Astrocyte (in vitro differentiated cells and primary cell): ENCODE data around the gene CCDC92B. TPM values are rescaled to one million over a fixed set of nuclear protein-coding genes. Genes with fewer than 3 reads are reported as not detected.

Experiments
- DNase-seq: peaks from one replicate; pipeline ENCODE4 v3.0.0-alpha.2; 2010; ENCODE audit warnings: low read depth
- FAIRE-seq: peaks from 2 replicates; lab custom pipeline; 2011; peaks lifted over from hg19 to GRCh38; lab: Jason Lieb, UNC
- H2AFZ ChIP-seq: 2 replicates; pipeline ENCODE4 v1.6.0; 2012; ENCODE audit warnings: low read depth, low read length, inconsistent platforms
- H3K27ac ChIP-seq: 2 replicates; pipeline ENCODE4 v1.5.1; 2011; ENCODE audit warnings: low read depth, low read length, inconsistent platforms
- H3K27me3 ChIP-seq: 2 replicates; pipeline ENCODE4 v1.6.0; 2011; ENCODE audit warnings: low read length, inconsistent platforms; ENCODE audit not compliant: insufficient read depth
- H3K36me3 ChIP-seq: 2 replicates; pipeline ENCODE4 v1.5.1; 2011; ENCODE audit warnings: low read length, inconsistent platforms; ENCODE audit not compliant: insufficient read depth
- H3K4me1 ChIP-seq: 2 replicates; pipeline ENCODE4 v1.5.1; 2011; ENCODE audit warnings: low read length, inconsistent platforms; ENCODE audit not compliant: insufficient read depth
- H3K4me2 ChIP-seq: 2 replicates; pipeline ENCODE4 v1.6.0; 2012; ENCODE audit warnings: low read length, inconsistent platforms
- H3K4me3 ChIP-seq: 2 replicates; pipeline ENCODE4 v1.5.1; 2011; ENCODE audit warnings: low read depth, mild to moderate bottlenecking, low read length, inconsistent platforms; ENCODE audit not compliant: insufficient read depth
- H3K79me2 ChIP-seq: 2 replicates; pipeline ENCODE4 v1.6.0; 2012; ENCODE audit warnings: mild to moderate bottlenecking, low read length, inconsistent platforms; ENCODE audit not compliant: insufficient read depth
- H3K9ac ChIP-seq: 2 replicates; pipeline ENCODE4 v1.6.0; 2012; ENCODE audit warnings: mild to moderate bottlenecking, low read length, inconsistent platforms
- H3K9me3 ChIP-seq: 2 replicates; pipeline ENCODE4 v1.5.1; 2012; ENCODE audit warnings: low read depth, mild to moderate bottlenecking, low read length, inconsistent platforms; ENCODE audit not compliant: insufficient read depth
- H4K20me1 ChIP-seq: 2 replicates; pipeline ENCODE4 v1.6.0; 2012; ENCODE audit warnings: low read length, inconsistent platforms; ENCODE audit not compliant: insufficient read depth
- H3K27ac Mint-ChIP-seq: one replicate; pipeline ENCODE4 v1.8.0; 2021; ENCODE audit warnings: mild to moderate bottlenecking, mixed read lengths; ENCODE audit not compliant: unreplicated experiment
- H3K27me3 Mint-ChIP-seq: one replicate; pipeline ENCODE4 v1.8.0; 2021; ENCODE audit warnings: low read depth, mixed read lengths; ENCODE audit not compliant: unreplicated experiment
- H3K36me3 Mint-ChIP-seq: one replicate; pipeline ENCODE4 v1.8.0; 2021; ENCODE audit warnings: low read depth, mixed read lengths; ENCODE audit not compliant: unreplicated experiment
- H3K4me1 Mint-ChIP-seq: one replicate; pipeline ENCODE4 v1.8.0; 2021; ENCODE audit warnings: low read depth, mixed read lengths; ENCODE audit not compliant: unreplicated experiment
- H3K4me3 Mint-ChIP-seq: one replicate; pipeline ENCODE4 v1.8.0; 2021; ENCODE audit warnings: mild to moderate bottlenecking, moderate library complexity, mixed read lengths; ENCODE audit not compliant: unreplicated experiment
- H3K9me3 Mint-ChIP-seq: one replicate; pipeline ENCODE4 v1.8.0; 2021; ENCODE audit warnings: mild to moderate bottlenecking, mixed read lengths; ENCODE audit not compliant: unreplicated experiment
- EZH2 ChIP-seq: IDR thresholded peaks from 2 replicates; pipeline ENCODE4 v1.6.1; 2012; ENCODE audit warnings: mild to moderate bottlenecking, low read length, inconsistent platforms; ENCODE audit not compliant: insufficient read depth
- total RNA-seq: library from RNA; stranded (reverse); gene quantifications from 2 replicates; pipeline ENCODE4 v1.2.1, GENCODE V29; 2021
- TF ChIP-seq, protein P1 (sequence below): IDR thresholded peaks from 2 replicates; pipeline ENCODE4 v1.5.1; 2011; ENCODE audit warnings: low read depth, mild to moderate bottlenecking, inconsistent platforms, low read length, moderate library complexity; ENCODE audit not compliant: insufficient read depth

The CCDC92B gene
- total RNA-seq, 1 donor from 2014 or later, result 0.36 TPM

DNA sequence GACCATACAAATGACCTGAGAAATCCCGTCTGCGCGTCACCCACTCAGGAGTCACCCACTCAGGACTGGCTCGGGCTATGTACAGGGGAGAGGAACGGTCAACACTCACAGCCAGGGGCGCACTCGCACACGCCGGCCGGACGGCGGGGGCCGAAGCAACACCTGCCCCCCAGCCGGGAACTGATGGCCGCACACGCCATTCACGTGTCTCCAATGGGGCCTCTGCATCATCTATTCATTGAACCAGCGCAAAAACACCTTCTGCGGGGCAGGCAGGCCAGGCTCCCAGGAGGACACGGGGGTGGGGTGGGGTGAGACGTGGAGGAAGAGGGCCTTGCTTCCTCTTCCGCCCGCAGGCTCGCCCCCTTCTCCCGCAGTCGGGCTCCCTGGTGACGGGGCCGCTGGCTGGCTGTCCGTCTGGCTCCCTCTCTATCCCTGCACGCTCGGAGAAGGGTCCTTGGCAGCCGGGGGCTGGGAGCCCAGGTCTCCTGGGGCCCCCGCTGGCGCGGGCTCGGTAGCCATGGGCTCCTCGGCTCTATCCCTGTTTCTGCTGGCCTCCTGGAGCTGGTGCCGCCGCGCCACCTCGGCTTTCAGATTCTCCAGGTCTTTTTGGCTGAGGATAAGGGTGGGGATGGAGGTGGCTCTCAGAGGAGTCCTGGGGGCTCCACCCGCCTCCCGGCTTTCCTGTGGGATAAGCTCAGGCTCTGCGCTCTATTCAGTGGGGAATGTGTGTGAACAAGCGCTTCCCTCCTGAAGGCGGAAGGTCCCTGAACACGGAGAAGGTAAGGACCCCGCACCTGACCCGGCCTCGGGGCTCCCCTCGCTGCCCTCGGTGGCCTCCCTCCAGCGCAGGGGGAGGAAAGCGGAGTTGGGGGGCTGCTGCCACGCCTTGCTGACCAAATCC, 59.0 kb downstream of the CCDC92B start:
- FAIRE-seq, result no peak
- Histone ChIP-seq H3K27me3 (no peaks in the 10 kb centered on the region), H2AFZ (no peak overlapping the region), H3K79me2 (no peaks in the 10 kb centered on the region), H3K9me3 (no peaks in the 10 kb centered on the region), H3K27ac (no peak overlapping the region), H3K36me3 (no peaks in the 10 kb centered on the region), H3K4me3 (no peak overlapping the region), H3K4me2 (no peak overlapping the region), H4K20me1 (peaks cover 27% of the 10 kb centered on the region), H3K4me1 (peaks cover 7% of the 10 kb centered on the region), H3K9ac (no peak overlapping the region)
- TF ChIP-seq EZH2, result no peak
- TF ChIP-seq, protein P1, sequence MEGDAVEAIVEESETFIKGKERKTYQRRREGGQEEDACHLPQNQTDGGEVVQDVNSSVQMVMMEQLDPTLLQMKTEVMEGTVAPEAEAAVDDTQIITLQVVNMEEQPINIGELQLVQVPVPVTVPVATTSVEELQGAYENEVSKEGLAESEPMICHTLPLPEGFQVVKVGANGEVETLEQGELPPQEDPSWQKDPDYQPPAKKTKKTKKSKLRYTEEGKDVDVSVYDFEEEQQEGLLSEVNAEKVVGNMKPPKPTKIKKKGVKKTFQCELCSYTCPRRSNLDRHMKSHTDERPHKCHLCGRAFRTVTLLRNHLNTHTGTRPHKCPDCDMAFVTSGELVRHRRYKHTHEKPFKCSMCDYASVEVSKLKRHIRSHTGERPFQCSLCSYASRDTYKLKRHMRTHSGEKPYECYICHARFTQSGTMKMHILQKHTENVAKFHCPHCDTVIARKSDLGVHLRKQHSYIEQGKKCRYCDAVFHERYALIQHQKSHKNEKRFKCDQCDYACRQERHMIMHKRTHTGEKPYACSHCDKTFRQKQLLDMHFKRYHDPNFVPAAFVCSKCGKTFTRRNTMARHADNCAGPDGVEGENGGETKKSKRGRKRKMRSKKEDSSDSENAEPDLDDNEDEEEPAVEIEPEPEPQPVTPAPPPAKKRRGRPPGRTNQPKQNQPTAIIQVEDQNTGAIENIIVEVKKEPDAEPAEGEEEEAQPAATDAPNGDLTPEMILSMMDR, result no peak
- DNase-seq, result no peak
- no peaks in the 10 kb centered on the region for H3K9me3 Mint-ChIP-seq
- no peak overlapping the region for H3K27ac Mint-ChIP-seq
- no peak overlapping the region for H3K4me3 Mint-ChIP-seq
- H3K27me3 Mint-ChIP-seq, result no peaks in the 10 kb centered on the region
- peaks cover 15% of the 10 kb centered on the region for H3K4me1 Mint-ChIP-seq
- peaks cover 7% of the 10 kb centered on the region for H3K36me3 Mint-ChIP-seq

DNA sequence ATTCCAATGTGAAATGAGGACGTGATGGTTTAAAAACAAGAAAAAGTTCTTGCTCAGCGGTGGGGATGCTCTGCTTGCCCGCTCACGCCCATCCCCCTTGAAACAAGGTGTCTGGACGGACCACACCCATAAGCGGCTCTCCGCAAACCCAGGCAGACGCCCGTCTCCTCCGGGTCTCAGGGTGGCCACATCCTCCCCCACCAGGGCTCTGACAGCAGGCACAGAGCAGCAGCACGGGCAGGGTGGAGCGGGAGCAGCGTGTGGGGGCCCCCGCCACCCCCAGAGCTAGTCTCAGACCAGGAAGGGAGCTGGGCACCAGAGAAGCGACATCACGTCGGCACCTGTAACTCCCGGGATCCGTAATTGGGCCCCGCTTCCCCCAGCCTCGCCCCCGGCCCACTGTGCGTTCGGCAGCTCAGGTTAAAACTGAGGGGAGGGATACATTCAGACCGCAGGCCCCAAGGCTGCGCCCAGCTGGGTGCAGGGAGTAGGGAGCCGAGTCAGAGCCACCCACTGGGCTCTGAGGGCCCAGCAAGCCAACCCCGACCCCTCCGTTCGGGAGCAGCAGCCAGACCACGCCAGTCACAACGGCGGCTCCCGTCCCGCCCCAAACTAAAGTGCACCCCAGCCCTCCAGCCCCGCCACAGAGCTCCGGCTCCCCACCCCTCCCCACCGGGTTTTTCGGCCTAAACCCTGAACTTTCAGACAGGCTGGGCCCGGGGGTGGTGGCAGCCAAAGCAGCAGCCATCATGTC, 59.9 kb downstream of the CCDC92B start:
- no peak for FAIRE-seq
- Mint-ChIP-seq H3K4me1 (peaks cover 18% of the 10 kb centered on the region), H3K36me3 (peaks cover 7% of the 10 kb centered on the region)

More for the DNA sequence above, 59.9 kb downstream of the CCDC92B start:
- Histone ChIP-seq H3K9me3 (no peaks in the 10 kb centered on the region), H4K20me1 (peaks cover 30% of the 10 kb centered on the region), H3K4me2 (no peak overlapping the region), H3K4me1 (peaks cover 7% of the 10 kb centered on the region), H3K9ac (no peak overlapping the region), H3K27ac (no peak overlapping the region), H3K4me3 (no peak overlapping the region), H3K79me2 (no peaks in the 10 kb centered on the region), H3K27me3 (no peaks in the 10 kb centered on the region), H3K36me3 (no peaks in the 10 kb centered on the region), H2AFZ (no peak overlapping the region)
- Mint-ChIP-seq H3K4me3 (no peak overlapping the region), H3K27me3 (no peaks in the 10 kb centered on the region), H3K27ac (peak overlapping the region; percentile 80), H3K9me3 (no peaks in the 10 kb centered on the region)
- TF ChIP-seq, protein P1, result no peak
- no peak for TF ChIP-seq EZH2
- DNase-seq, result no peak
